Measurements from ENCODE around the gene TOPAZ1. TPM values are rescaled to one million over a fixed set of nuclear protein-coding genes. Genes with fewer than 3 reads are reported as not detected.
"Not testable (repeated sequence)": the region's sequence is repeated elsewhere in the genome, so short reads cannot be mapped to it uniquely, and the experiment has no call there.

The TOPAZ1 gene
- total RNA-seq, 2 donors from 2014 or later: not detected

GRCh38 chr3:44329946-44330345 lies 88.3 kb downstream of the TOPAZ1 start:
- Mint-ChIP-seq H3K9me3 (no peaks in the 10 kb centered on the region), H3K4me1 (no peaks in the 10 kb centered on the region), H3K27me3 (peaks cover 30% of the 10 kb centered on the region), H3K4me3 (no peak overlapping the region), H3K36me3 (ENCODE audit: low read depth) (no peaks in the 10 kb centered on the region), H3K27ac (no peak overlapping the region)
- no peak for ATAC-seq (replicated peaks)

DNA sequence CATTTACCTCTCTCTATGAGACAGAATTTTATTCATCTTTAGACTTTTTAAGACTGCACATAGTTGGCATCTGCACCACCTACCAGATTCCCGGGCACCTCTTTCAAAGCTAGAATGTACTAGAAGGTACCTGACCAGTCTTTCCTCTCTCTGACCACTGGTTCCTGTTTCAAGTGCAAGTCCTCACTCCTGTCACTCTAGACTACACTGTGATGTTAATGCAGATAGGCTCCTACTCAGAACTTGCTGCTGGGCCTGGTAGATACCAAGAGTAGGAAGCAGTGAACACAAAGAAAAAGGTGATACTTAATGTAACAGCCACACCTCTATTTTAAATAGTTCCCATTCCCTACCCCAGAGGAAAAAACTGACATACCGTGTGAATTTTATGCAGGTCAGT lies 88.8 kb downstream of the TOPAZ1 start:
- H3K9me3 Mint-ChIP-seq: no peaks in the 10 kb centered on the region
- no peaks in the 10 kb centered on the region for H3K36me3 Mint-ChIP-seq (ENCODE audit: low read depth)
- peaks cover 30% of the 10 kb centered on the region for H3K27me3 Mint-ChIP-seq
- no peak overlapping the region for H3K4me3 Mint-ChIP-seq
- no peaks in the 10 kb centered on the region for H3K4me1 Mint-ChIP-seq
- no peak for ATAC-seq (replicated peaks)
- no peak overlapping the region for H3K27ac Mint-ChIP-seq

- no peak overlapping the region for H3K4me3 Mint-ChIP-seq
- H3K9me3 Mint-ChIP-seq: no peaks in the 10 kb centered on the region
- peaks cover 6% of the 10 kb centered on the region for H3K4me1 Mint-ChIP-seq
- peaks cover 20% of the 10 kb centered on the region for H3K27me3 Mint-ChIP-seq
- H3K36me3 Mint-ChIP-seq (ENCODE audit: low read depth): peaks cover 8% of the 10 kb centered on the region
- no peak overlapping the region for H3K27ac Mint-ChIP-seq
- ATAC-seq (replicated peaks): no peak
These were observed 92.6 kb downstream of the TOPAZ1 start for GRCh38 chr3:44334326-44334725.

- Mint-ChIP-seq H3K36me3 (ENCODE audit: low read depth) (peaks cover 25% of the 10 kb centered on the region), H3K27me3 (peaks cover 7% of the 10 kb centered on the region), H3K4me3 (peak overlapping the region; percentile 93), H3K27ac (peak overlapping the region; percentile 93), H3K4me1 (peaks cover 19% of the 10 kb centered on the region), H3K9me3 (no peaks in the 10 kb centered on the region)
- ATAC-seq (replicated peaks): no peak
These were observed 95.6 kb downstream of the TOPAZ1 start for GRCh38 chr3:44337248-44337785.

DNA sequence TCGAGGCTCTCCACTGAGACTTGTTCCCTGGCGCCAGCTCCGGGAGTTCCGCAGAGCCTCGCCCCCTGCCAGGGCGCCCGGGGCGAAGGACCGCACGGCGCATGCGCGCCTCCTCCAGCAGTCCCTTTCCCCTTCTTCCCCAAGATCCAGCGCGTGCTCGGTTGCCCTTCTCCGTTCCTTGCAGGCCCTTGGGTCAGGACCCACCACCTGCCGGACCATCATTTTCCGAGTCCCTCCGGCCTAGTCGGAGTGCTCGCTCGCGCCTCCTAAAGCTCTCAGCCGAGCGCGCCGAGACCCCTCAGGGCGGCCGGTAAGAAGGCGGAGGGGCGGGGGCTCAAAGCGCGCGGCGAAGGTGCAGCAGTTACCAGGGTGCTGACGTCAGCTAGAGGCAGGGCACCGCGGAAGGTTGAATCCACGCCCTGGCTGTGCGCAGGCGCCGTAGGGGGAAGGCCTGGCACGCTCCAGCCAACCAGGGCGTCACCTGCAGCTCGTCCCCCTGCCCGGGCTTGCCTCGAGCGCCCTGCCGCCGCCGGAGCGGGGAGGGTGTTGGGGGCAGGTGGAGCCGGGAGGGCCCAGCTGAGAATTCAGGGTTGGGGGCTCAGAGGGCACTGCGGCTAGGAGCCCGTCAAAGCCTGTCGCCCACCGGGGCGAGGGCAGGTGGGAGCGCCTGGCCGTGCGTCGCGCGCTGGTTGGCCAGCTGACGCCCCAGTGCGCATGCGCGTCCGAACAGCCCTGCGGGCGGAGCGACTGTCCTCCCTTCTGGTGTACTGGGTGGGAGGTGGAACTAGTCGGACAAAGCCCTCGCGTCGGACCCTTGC lies 96.5 kb downstream of the TOPAZ1 start, which contains the start of gene TCAIM:
TSS of gene TCAIM (plus strand) at position 757 of the 818 bp plus-strand sequence. CDS start 16,017 bp downstream, outside the sequence.
- H3K9me3 Mint-ChIP-seq: no peaks in the 10 kb centered on the region
- ATAC-seq (replicated peaks): peak; percentile 97
- peak within 1 kb of the TSS; percentile 93 for H3K27ac Mint-ChIP-seq
- peaks cover 19% of the 10 kb centered on the region for H3K4me1 Mint-ChIP-seq
- peaks cover 30% of the 10 kb centered on the region for H3K36me3 Mint-ChIP-seq (ENCODE audit: low read depth)
- peaks cover 5% of the 10 kb centered on the region for H3K27me3 Mint-ChIP-seq
- H3K4me3 Mint-ChIP-seq: peak within 1 kb of the TSS; percentile 93

DNA sequence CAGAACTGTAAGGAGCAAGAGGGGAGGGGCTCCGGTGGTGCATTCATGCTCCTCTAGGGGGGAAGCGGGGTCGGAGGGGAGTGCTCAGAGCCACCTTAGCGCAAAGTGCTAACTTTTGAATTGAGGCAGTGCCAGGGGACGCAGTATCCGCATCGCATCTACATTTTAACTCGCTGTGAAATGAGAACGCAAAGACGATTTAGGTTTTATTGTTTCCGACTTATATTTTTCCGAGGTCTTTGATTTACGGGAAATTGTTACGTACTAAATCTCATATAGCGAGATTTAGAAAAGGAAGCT lies 97.1 kb downstream of the TOPAZ1 start:
- no peak for ATAC-seq (replicated peaks)
- Mint-ChIP-seq H3K27me3 (no peaks in the 10 kb centered on the region), H3K9me3 (no peaks in the 10 kb centered on the region)

GRCh38 chr3:44339181-44340057 lies 97.7 kb downstream of the TOPAZ1 start:
- Mint-ChIP-seq H3K9me3 (no peaks in the 10 kb centered on the region), H3K4me1 (peaks cover 19% of the 10 kb centered on the region), H3K36me3 (ENCODE audit: low read depth) (peaks cover 30% of the 10 kb centered on the region), H3K27ac (peak overlapping the region; percentile 93), H3K4me3 (peak overlapping the region; percentile 93), H3K27me3 (no peaks in the 10 kb centered on the region)
- no peak for ATAC-seq (replicated peaks)

More for the DNA sequence above, 97.1 kb downstream of the TOPAZ1 start:
- H3K27ac Mint-ChIP-seq: peak overlapping the region; percentile 93
- peaks cover 30% of the 10 kb centered on the region for H3K36me3 Mint-ChIP-seq (ENCODE audit: low read depth)
- H3K4me3 Mint-ChIP-seq: peak overlapping the region; percentile 93
- H3K4me1 Mint-ChIP-seq: peaks cover 19% of the 10 kb centered on the region

GRCh38 chr3:44340058-44340395 lies 98.3 kb downstream of the TOPAZ1 start:
- Mint-ChIP-seq H3K4me1 (peaks cover 19% of the 10 kb centered on the region), H3K4me3 (peak overlapping the region; percentile 93), H3K27ac (peak overlapping the region; percentile 93), H3K27me3 (no peaks in the 10 kb centered on the region), H3K36me3 (ENCODE audit: low read depth) (peaks cover 30% of the 10 kb centered on the region), H3K9me3 (no peaks in the 10 kb centered on the region)
- no peak for ATAC-seq (replicated peaks)

GRCh38 chr3:44342176-44342790 lies 100.6 kb downstream of the TOPAZ1 start:
- peaks cover 30% of the 10 kb centered on the region for H3K36me3 Mint-ChIP-seq (ENCODE audit: low read depth)
- H3K4me3 Mint-ChIP-seq: no peak overlapping the region
- no peaks in the 10 kb centered on the region for H3K9me3 Mint-ChIP-seq
- H3K27ac Mint-ChIP-seq: no peak overlapping the region
- H3K27me3 Mint-ChIP-seq: no peaks in the 10 kb centered on the region
- no peak for ATAC-seq (replicated peaks)
- H3K4me1 Mint-ChIP-seq: peaks cover 17% of the 10 kb centered on the region

GRCh38 chr3:44343421-44343820 lies 101.7 kb downstream of the TOPAZ1 start:
- H3K36me3 Mint-ChIP-seq (ENCODE audit: low read depth): peaks cover 29% of the 10 kb centered on the region
- no peak overlapping the region for H3K27ac Mint-ChIP-seq
- H3K9me3 Mint-ChIP-seq: no peaks in the 10 kb centered on the region
- no peak for ATAC-seq (replicated peaks)
- no peaks in the 10 kb centered on the region for H3K27me3 Mint-ChIP-seq
- no peak overlapping the region for H3K4me3 Mint-ChIP-seq
- peaks cover 12% of the 10 kb centered on the region for H3K4me1 Mint-ChIP-seq

GRCh38 chr3:44346590-44346989 lies 104.9 kb downstream of the TOPAZ1 start:
- not testable (repeated sequence) for H3K27ac Mint-ChIP-seq; H3K4me3 Mint-ChIP-seq; H3K36me3 Mint-ChIP-seq (ENCODE audit: low read depth); H3K4me1 Mint-ChIP-seq; H3K27me3 Mint-ChIP-seq; ATAC-seq (replicated peaks); H3K9me3 Mint-ChIP-seq

DNA sequence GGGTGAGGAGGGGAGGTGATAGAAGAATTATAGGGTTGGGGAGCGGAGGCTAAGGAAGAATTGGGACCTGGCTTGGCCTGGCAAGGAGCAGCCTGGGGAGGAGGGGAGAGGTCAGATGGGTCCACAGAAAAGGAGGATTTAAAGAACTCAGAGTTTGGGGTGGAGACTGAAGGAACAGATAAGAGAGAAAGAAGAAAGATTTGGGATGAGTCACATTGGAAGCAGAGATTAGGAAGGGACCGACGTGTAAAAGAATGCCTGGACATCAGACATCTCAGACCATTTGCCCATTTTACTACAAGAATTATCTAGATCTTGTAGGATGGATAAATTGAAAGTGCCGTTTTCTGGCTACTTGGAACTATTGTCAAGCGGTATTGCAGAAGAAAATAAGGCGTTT lies 107.3 kb downstream of the TOPAZ1 start:
- no peak for ATAC-seq (replicated peaks)
- Mint-ChIP-seq H3K4me1 (peaks cover 10% of the 10 kb centered on the region), H3K9me3 (no peaks in the 10 kb centered on the region), H3K36me3 (ENCODE audit: low read depth) (no peaks in the 10 kb centered on the region), H3K4me3 (no peak overlapping the region), H3K27me3 (no peaks in the 10 kb centered on the region), H3K27ac (peak overlapping the region; percentile 42)

- ATAC-seq (replicated peaks): no peak
- no peak overlapping the region for H3K27ac Mint-ChIP-seq
- no peaks in the 10 kb centered on the region for H3K9me3 Mint-ChIP-seq
These were observed 111.8 kb downstream of the TOPAZ1 start for GRCh38 chr3:44353355-44353924.

GRCh38 chr3:44355362-44356033 lies 113.8 kb downstream of the TOPAZ1 start:
- Mint-ChIP-seq H3K27me3 (no peaks in the 10 kb centered on the region), H3K27ac (no peak overlapping the region), H3K36me3 (ENCODE audit: low read depth) (peaks cover 37% of the 10 kb centered on the region), H3K9me3 (no peaks in the 10 kb centered on the region), H3K4me1 (peaks cover 5% of the 10 kb centered on the region), H3K4me3 (no peak overlapping the region)
- no peak for ATAC-seq (replicated peaks)

More at GRCh38 chr3:44353355-44353924, 111.8 kb downstream of the TOPAZ1 start:
- H3K27me3 Mint-ChIP-seq: no peaks in the 10 kb centered on the region
- H3K4me3 Mint-ChIP-seq: no peak overlapping the region
- peaks cover 33% of the 10 kb centered on the region for H3K36me3 Mint-ChIP-seq (ENCODE audit: low read depth)
- peaks cover 14% of the 10 kb centered on the region for H3K4me1 Mint-ChIP-seq
